Fibroblast of lung (primary cell): ENCODE measurements around the gene NPIPB9.
"Not testable (repeated sequence)": the region's sequence is repeated elsewhere in the genome, so short reads cannot be mapped to it uniquely, and the experiment has no call there.

Experiments
- EZH2 ChIP-seq: IDR thresholded peaks from 2 replicates; pipeline ENCODE4 v1.5.1; 2012; ENCODE audit warnings: low read length, control low read depth, mild to moderate bottlenecking; ENCODE audit errors: missing control alignments
- TF ChIP-seq, protein P1 (sequence below), 2 donors: IDR thresholded peaks in 1 of 2; conservative IDR thresholded peaks in 1 of 2; 1 replicate in 1 of 2; 2 replicates in 1 of 2; pipeline ENCODE4 v1.5.1; 2011 to 2012; ENCODE audit warnings: low read length in 2 of 2, control low read depth in 1 of 2, inconsistent platforms in 1 of 2, low read depth in 1 of 2, mild to moderate bottlenecking in 1 of 2

DNA sequence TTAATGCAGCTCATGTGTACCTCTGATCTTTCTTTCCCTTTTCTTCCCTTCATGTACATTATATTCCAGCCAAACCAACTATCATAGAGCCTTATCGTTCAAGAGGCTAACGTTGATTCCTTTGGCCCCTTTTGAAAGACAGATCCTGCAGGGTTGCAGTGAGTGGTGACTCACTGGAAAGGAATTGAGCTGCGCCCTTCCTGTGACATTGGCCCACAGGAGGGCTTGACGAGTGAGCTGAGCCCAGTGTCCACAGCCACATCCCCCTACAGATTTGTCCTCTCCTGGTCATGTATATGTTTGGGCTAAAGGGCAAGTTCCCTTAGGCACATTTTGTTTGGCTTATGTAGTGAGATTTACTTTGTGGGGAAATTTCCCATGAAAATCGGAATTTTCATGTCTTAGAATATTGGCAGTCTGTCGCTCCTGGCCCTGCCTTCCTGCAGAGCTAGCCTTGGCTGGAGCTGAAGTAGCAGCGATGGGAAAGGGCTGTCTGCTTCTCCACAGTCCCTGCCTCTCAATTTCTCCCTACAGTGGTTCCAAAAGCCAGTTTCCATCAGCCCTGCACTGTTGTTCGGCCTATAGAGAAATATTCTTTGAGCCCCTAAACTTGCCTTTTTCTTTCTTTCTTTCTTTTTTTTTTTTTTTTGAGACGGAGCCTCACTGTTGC is 19.0 kb upstream of the NPIPB9 start:
- TF ChIP-seq, protein P1, sequence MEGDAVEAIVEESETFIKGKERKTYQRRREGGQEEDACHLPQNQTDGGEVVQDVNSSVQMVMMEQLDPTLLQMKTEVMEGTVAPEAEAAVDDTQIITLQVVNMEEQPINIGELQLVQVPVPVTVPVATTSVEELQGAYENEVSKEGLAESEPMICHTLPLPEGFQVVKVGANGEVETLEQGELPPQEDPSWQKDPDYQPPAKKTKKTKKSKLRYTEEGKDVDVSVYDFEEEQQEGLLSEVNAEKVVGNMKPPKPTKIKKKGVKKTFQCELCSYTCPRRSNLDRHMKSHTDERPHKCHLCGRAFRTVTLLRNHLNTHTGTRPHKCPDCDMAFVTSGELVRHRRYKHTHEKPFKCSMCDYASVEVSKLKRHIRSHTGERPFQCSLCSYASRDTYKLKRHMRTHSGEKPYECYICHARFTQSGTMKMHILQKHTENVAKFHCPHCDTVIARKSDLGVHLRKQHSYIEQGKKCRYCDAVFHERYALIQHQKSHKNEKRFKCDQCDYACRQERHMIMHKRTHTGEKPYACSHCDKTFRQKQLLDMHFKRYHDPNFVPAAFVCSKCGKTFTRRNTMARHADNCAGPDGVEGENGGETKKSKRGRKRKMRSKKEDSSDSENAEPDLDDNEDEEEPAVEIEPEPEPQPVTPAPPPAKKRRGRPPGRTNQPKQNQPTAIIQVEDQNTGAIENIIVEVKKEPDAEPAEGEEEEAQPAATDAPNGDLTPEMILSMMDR (conservative IDR thresholded peaks at IDR 0.05 in 1 of 2, IDR thresholded peaks at IDR 0.05 in 1 of 2; ENCODE audit: low read depth in 1 of 2, low read length in 2 of 2): not testable (repeated sequence)
- not testable (repeated sequence) for TF ChIP-seq EZH2
